Chondrocyte (in vitro differentiated cells): Measurements from ENCODE around the gene AGBL4. TPM values are rescaled to one million over a fixed set of nuclear protein-coding genes. Genes with fewer than 3 reads are reported as not detected.

Experiments
- DNase-seq: peaks from one replicate; pipeline ENCODE4 v3.0.0; 2021; ENCODE audit warnings: mixed read lengths, low spot score
- H3K27ac Mint-ChIP-seq: one replicate; pipeline ENCODE4 v1.8.0; 2021; ENCODE audit warnings: mild to moderate bottlenecking, moderate library complexity, mixed read lengths; ENCODE audit not compliant: unreplicated experiment
- H3K27me3 Mint-ChIP-seq: 2 replicates; pipeline ENCODE4 v1.8.0; 2021; ENCODE audit warnings: low read depth, mixed read lengths
- H3K36me3 Mint-ChIP-seq: 2 replicates; pipeline ENCODE4 v1.8.0; 2021; ENCODE audit warnings: low read depth, mixed read lengths
- H3K4me1 Mint-ChIP-seq: 2 replicates; pipeline ENCODE4 v1.8.0; 2021; ENCODE audit warnings: low read depth, mild to moderate bottlenecking, mixed read lengths
- H3K4me3 Mint-ChIP-seq: one replicate; pipeline ENCODE4 v1.8.0; 2021; ENCODE audit warnings: mild to moderate bottlenecking, moderate library complexity, mixed read lengths; ENCODE audit not compliant: unreplicated experiment
- H3K9me3 Mint-ChIP-seq: 2 replicates; pipeline ENCODE4 v1.8.0; 2021; ENCODE audit warnings: low read depth, mixed read lengths
- CTCF ChIP-seq: fragments of 200-600 bp; sonication (generic); IDR thresholded peaks from 2 replicates; pipeline ENCODE4 v1.5.0; 2021; ENCODE audit warnings: antibody characterized with exemption, mild to moderate bottlenecking, moderate library complexity
- total RNA-seq: library from RNA; stranded (reverse); gene quantifications from 3 replicates; pipeline ENCODE4 v1.2.1, GENCODE V29; 2021

AGBL4 gene
- total RNA-seq, 1 donor from 2014 or later, result not detected

- H3K4me1 Mint-ChIP-seq, result no peaks in the 10 kb centered on the region
- peaks cover 8% of the 10 kb centered on the region for H3K36me3 Mint-ChIP-seq
- H3K4me3 Mint-ChIP-seq, result no peak overlapping the region
- no peak for DNase-seq
- H3K27ac Mint-ChIP-seq, result no peak overlapping the region
- no peaks in the 10 kb centered on the region for H3K27me3 Mint-ChIP-seq
- no peaks in the 10 kb centered on the region for H3K9me3 Mint-ChIP-seq
- no peak for TF ChIP-seq CTCF
Measured at GRCh38 chr1:48753293-48753692, 1270.5 kb downstream of the AGBL4 start.

GRCh38 chr1:48750109-48750508, 1273.6 kb downstream of the AGBL4 start:
- peaks cover 3% of the 10 kb centered on the region for H3K36me3 Mint-ChIP-seq
- no peak overlapping the region for H3K4me3 Mint-ChIP-seq
- H3K4me1 Mint-ChIP-seq, result no peaks in the 10 kb centered on the region
- DNase-seq, result no peak
- H3K27ac Mint-ChIP-seq, result no peak overlapping the region
- no peak for TF ChIP-seq CTCF
- H3K9me3 Mint-ChIP-seq, result no peaks in the 10 kb centered on the region
- H3K27me3 Mint-ChIP-seq, result no peaks in the 10 kb centered on the region

GRCh38 chr1:48749068-48749467, 1274.7 kb downstream of the AGBL4 start:
- Mint-ChIP-seq H3K36me3 (peaks cover 3% of the 10 kb centered on the region), H3K9me3 (no peaks in the 10 kb centered on the region), H3K27me3 (no peaks in the 10 kb centered on the region), H3K4me1 (no peaks in the 10 kb centered on the region), H3K4me3 (no peak overlapping the region), H3K27ac (no peak overlapping the region)
- TF ChIP-seq CTCF, result no peak
- no peak for DNase-seq

- Mint-ChIP-seq H3K27ac (no peak overlapping the region), H3K27me3 (no peaks in the 10 kb centered on the region), H3K36me3 (peaks cover 3% of the 10 kb centered on the region), H3K4me1 (no peaks in the 10 kb centered on the region), H3K4me3 (no peak overlapping the region), H3K9me3 (no peaks in the 10 kb centered on the region)
- DNase-seq, result no peak
- no peak for TF ChIP-seq CTCF
Measured at GRCh38 chr1:48746906-48747305, 1276.8 kb downstream of the AGBL4 start.

- no peak overlapping the region for H3K4me3 Mint-ChIP-seq
- H3K27ac Mint-ChIP-seq, result no peak overlapping the region
- DNase-seq, result no peak
- H3K9me3 Mint-ChIP-seq, result no peaks in the 10 kb centered on the region
- H3K4me1 Mint-ChIP-seq, result peaks cover 5% of the 10 kb centered on the region
- H3K27me3 Mint-ChIP-seq, result no peaks in the 10 kb centered on the region
- H3K36me3 Mint-ChIP-seq, result peaks cover 3% of the 10 kb centered on the region
- TF ChIP-seq CTCF, result no peak
Measured at GRCh38 chr1:48744032-48744431, 1279.7 kb downstream of the AGBL4 start.
